GM12892 (cell line): ENCODE measurements around the gene OR52W1.

ENCODE experiments used
- POLR2A ChIP-seq: IDR thresholded peaks from 2 replicates; pipeline ENCODE4 v1.6.1; 2011; ENCODE audit warnings: low read depth, low read length, control low read depth
- POLR2AphosphoS5 ChIP-seq: IDR thresholded peaks from 2 replicates; pipeline ENCODE4 v1.6.1; 2011; ENCODE audit warnings: low read depth, low read length, control low read depth
- TAF1 ChIP-seq: IDR thresholded peaks from 2 replicates; pipeline ENCODE4 v1.6.1; 2011; ENCODE audit warnings: low read depth, mild to moderate bottlenecking, control low read depth, low read length, borderline replicate concordance

- TF ChIP-seq POLR2AphosphoS5 (no peak), POLR2A (no peak), TAF1 (no peak)
These were observed 26.9 kb downstream of the OR52W1 start for GRCh38 chr11:6225896-6226295.
